Fibroblast of mammary gland (primary cell): Measurements from ENCODE around the gene ERG.

Source experiments
- DNase-seq: peaks from one replicate; pipeline ENCODE4 v3.0.0-alpha.2; 2010; ENCODE audit warnings: low read depth
- H3K4me3 ChIP-seq: 2 replicates; pipeline ENCODE4 v1.5.1; 2011; ENCODE audit warnings: low read depth, mild to moderate bottlenecking, low read length, moderate library complexity; ENCODE audit not compliant: control insufficient read depth
- TF ChIP-seq, protein P1 (sequence below): conservative IDR thresholded peaks from 2 replicates; pipeline ENCODE4 v1.5.1; 2011; ENCODE audit warnings: low read depth, low read length, inconsistent platforms; ENCODE audit not compliant: control insufficient read depth, insufficient read depth

Gene ERG

DNA sequence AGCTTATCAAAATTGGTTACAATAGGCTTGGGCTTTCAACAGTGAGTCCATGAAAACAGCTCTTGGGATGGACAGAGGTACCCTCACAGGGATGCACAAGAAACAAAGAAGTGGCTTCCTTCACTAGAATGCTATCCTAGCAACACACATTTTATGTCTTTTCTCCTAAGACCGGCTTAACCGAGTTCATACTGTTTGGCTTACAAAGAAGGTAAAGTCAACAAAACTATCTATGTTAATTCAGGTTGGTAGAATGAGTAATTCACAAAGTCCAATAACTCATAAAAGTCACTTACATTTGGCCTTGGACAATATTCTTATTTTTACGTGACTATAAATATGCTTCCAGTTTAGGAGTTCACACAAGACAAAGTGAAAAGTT is 9.0 kb downstream of the ERG start:
- DNase-seq: no peak
- TF ChIP-seq, protein P1, sequence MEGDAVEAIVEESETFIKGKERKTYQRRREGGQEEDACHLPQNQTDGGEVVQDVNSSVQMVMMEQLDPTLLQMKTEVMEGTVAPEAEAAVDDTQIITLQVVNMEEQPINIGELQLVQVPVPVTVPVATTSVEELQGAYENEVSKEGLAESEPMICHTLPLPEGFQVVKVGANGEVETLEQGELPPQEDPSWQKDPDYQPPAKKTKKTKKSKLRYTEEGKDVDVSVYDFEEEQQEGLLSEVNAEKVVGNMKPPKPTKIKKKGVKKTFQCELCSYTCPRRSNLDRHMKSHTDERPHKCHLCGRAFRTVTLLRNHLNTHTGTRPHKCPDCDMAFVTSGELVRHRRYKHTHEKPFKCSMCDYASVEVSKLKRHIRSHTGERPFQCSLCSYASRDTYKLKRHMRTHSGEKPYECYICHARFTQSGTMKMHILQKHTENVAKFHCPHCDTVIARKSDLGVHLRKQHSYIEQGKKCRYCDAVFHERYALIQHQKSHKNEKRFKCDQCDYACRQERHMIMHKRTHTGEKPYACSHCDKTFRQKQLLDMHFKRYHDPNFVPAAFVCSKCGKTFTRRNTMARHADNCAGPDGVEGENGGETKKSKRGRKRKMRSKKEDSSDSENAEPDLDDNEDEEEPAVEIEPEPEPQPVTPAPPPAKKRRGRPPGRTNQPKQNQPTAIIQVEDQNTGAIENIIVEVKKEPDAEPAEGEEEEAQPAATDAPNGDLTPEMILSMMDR: no peak
- no peak overlapping the region for H3K4me3 ChIP-seq

DNA sequence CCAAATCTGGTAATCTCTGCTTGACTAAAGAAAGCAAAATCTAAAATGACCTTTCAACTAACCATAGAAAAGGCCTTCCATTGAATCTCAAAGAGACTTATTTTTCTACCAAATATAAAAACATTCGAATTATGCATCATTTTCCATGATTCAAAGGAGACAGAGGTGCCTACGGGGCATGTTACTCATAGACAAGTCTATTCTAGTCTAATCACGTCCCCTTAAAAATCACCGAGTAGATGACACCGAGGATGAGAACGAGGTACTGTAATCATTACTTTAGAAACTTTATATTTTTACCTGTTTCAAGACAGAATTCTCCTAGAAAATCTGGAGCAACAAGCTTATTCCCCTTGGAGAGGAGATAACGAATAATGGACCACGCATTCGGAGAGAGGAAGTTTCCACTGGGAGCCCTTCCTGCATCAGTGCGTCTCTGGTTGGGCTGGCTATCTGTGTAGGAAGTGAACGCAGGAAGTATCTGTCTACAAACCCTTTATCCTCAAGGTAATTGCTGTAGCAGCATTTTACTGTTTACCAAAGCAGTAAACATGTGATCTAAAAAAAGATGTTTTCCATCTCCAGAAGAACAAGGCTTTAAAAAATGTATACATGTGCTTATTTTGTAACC is 9.5 kb downstream of the ERG start:
- TF ChIP-seq, protein P1: no peak
- H3K4me3 ChIP-seq: no peak overlapping the region
- no peak for DNase-seq

DNA sequence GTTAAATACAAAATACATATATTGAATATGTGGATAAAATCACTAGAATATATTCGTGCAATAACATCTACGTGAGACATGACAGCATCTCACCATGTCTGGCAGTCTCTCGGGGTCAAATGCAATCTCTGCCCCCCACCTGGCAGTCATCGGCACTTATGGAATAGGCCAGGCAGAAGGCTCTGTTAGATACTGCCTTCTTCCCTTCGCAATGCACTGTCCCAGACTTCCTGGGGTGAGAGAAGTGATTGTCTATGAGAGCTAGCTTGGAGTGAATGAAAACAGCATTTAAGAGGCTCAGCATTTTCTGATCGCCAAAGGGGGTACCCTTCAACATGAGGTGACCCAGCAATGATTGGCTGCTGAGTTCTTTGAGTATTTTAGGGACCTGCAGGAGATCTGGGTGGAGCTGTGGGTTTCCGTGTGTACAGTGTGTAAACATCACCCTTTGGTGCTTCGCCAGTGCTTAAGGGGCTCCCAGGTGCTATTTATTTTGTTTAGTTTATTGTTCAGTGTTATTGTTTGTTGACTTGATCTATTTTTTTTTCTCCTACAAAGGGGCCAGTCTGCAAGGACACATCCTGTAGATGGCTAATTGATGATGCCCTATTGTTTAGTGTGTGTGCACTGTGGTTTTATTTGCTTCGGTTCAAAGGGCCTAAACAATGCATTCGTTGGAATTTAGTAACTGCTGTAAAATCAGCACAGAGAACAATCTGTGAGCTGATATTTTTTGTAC is 10.2 kb downstream of the ERG start:
- no peak overlapping the region for H3K4me3 ChIP-seq
- TF ChIP-seq, protein P1: no peak

DNA sequence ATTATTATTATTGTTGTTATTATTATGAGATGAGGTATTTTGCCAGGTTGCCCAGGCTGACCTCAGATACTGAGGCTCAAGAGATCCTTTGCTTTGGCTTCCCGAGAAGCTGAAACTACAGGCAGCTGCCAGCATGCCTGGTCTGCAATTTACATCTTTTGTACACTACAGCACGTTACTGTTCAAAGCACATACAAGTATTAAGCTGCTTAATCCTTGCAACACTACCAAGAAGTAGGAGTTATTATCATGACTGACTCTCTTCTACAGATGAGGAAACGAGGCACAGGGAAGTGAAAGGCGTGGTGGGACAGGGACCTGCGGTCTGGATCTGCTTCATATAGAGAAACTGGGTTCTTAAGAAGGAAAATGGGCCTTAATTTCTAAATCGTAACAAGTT is 11.6 kb downstream of the ERG start:
- TF ChIP-seq, protein P1: no peak
- no peak overlapping the region for H3K4me3 ChIP-seq
- no peak for DNase-seq

More for the DNA sequence above, 10.2 kb downstream of the ERG start:
- no peak for DNase-seq

DNA sequence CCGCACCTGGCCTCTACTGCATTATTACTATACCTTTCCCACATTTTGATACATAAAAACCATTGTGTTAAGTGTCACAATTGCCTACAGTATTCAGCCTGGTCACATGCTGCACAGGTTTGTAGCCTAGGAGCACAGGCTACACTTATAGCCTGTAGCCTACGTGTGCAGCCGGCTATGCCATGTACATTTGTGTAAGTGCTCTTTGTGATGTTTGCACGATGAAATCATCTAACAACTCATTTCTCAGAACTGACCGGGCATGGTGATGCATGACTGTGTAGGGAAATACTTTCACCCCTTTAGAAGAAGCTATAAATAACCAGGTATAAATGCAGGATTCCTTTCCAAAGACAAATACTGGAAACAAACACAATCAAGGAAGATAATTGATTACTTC is 12.1 kb downstream of the ERG start:
- no peak overlapping the region for H3K4me3 ChIP-seq
- no peak for DNase-seq
- TF ChIP-seq, protein P1: no peak

DNA sequence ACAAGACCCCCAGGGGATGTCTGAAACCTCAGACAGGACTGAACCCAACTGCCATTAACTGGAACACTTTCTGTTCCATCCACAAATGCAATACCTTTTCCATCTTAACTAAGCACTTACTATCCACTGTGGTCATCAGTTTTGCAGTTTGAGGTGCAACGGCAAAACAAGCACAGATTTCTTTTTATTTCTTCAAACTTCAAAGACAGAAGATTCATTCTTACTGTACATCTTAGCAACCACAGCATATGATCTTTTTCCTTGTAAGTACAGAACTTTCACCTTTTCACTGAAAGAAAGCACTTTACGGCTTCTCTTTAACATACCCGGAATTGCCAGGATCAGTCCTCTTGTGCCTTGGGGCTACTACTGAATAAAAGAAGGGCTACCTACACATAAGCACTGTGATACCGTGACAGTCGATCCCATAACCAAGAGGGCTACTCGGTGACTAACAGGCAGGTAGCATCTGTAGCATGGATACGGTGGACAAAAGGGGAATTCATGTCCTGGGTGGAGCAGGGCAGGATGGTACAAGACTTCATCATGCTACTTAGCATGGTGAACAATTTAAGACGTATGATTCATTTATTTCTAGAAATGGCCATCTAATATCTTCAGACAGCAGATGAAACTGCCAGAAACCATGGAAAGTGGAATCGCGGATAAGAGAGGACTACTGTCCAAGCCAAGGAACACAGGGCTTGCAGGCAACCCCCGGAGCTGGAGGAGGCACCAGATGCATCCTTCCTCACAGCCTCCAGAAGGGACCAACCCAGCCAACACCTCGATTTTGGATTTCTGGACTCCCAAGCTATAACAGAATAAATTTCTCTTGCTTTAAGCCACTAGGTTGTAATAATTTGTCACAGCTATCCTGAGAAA is 18.4 kb downstream of the ERG start:
- TF ChIP-seq, protein P1: no peak

More for the DNA sequence above, 18.4 kb downstream of the ERG start:
- H3K4me3 ChIP-seq: no peak overlapping the region
- DNase-seq: no peak
